GM13976 (cell line): ENCODE results near the gene CCDC57.

ENCODE experiments used
- DNase-seq: peaks from one replicate; pipeline ENCODE4 v3.0.0; 2012; ENCODE audit warnings: low spot score
- CTCF ChIP-seq: IDR thresholded peaks from 2 replicates; pipeline ENCODE4 v1.5.1; 2012; ENCODE audit warnings: borderline replicate concordance, mild to moderate bottlenecking; ENCODE audit not compliant: insufficient read depth; ENCODE audit errors: extremely low read depth, missing control alignments, control extremely low read depth
- in situ Hi-C: fragments of 300-500 bp; cut with MboI; formaldehyde crosslinking; loops from one replicate; pipeline ENCODE4 v1.12.0; 2022; ENCODE audit warnings: low sequenced_read_pairs, mixed read lengths, inconsistent platforms; ENCODE audit not compliant: unreplicated experiment

CCDC57 gene

DNA sequence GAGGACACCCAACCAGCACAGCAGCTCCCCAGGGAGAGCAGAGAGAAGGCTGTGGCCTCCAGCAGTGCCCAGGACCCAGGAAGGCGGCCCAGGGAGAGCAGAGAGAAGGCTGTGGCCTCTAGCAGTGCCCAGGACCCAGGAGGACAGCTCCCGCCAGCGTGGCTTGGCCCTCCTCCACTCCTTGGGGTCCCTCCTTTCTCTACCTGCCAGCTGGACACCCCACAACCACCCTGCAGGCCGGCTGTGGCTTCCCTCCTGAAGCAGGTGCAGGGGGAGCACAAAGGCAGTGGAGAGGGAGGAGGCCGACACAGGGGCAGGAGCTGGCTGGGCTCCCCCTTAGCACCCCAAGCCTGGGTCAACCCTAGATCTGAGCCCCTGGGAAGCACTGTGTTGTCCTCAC is 60.5 kb downstream of the CCDC57 start:
- no peak for DNase-seq
- no peak for TF ChIP-seq CTCF
- in situ Hi-C loops: loop anchor here (10.0 kb wide), 1 partner anchor 127 kb away; the partner anchor contains the start of genes CENPX and LRRC45

DNA sequence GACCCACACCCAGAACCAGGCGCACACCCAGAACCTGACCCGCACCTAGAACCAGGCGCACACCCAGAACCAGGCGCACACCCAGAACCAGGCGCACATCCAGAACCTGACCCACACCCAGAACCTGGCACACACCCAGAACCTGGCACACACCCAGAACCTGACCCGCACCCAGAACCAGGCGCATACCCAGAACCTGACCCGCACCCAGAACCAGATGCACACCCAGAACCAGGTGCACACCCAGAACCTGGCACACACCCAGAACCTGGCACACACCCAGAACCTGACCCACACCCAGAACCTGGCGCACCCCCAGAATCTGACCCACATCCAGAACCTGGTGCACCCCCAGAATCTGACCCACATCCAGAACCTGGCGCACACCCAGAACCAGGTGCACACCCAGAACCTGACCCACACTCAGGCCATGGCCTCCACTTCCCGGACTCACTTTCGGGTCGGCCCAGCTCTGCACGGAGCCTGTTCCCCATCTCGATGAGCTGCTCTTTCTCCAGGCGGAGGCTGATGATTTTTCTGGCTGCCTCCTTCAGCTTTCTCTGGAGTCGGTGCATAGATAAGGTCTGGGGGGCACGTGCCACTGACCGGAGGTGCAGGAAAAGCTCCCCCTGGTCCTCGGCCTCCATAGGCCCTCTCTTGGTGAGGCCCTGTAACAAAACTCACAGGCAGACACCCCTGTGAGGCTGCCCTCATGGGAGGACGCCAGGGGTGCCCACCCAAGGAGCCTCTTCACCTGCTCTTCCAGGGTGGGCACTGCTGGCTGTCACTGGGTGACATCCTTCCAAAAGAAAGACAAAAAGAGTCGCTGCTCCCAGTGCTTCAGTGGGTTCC is 61.3 kb downstream of the CCDC57 start:
- no peak for DNase-seq
- no peak for TF ChIP-seq CTCF
- in situ Hi-C loops: loop anchor here (10.0 kb wide), 1 partner anchor 127 kb away; the partner anchor contains the start of genes CENPX and LRRC45

DNA sequence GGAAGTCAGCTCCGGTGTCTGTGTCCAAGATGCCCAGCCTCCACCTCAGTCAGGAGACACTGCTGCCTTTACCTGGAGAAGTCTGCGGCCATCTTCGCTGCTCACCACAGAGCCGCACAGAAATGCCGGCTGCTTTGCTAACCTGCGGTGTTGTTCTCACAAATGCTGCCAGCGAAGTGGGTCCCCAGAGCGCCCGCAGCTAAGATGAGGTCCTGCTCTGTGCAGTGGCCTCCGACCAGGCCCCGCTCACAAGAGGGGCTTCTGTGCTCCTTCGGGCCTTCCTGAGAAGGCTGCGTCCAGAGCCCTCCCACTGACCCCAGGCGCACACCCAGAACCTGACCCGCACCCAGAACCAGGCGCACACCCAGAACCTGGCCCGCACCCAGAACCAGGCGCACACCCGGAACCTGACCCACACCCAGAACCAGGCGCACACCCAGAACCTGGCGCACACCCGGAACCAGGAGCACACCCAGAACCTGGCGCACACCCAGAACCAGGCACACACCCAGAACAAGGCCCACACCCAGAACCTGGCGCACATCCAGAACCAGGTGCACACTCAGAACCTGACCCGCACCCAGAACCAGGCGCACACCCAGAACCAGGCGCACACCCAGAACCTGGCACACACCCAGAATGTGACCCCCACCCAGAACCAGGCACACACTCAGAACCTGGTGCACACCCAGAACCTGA is 63.1 kb downstream of the CCDC57 start:
- in situ Hi-C loops: loop anchor here (10.0 kb wide), 1 partner anchor 125 kb away; the partner anchor contains the start of genes CENPX and LRRC45
- TF ChIP-seq CTCF: no peak
- DNase-seq: no peak

- no peak for TF ChIP-seq CTCF
- in situ Hi-C loops: no loop called here
- DNase-seq: no peak
Observed at GRCh38 chr17:82148997-82149396, 63.6 kb downstream of the CCDC57 start.

DNA sequence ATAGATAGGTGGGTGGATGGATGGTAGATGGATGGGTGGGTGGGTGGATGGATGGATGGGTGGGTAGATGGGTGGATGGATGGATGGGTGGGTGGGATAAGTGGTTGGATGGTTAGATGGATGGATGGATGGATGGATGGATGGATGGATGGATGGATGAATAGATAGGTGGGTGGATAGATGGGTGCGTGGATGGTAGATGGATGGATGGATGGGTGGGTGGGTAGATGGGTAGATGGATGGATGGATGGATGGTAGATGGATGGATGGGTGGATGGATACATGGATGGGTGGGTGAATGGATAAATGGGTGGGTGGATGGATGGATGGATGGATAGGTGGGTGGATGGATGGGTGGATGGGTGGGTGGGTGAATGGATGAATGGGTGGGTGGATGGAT is 64.6 kb downstream of the CCDC57 start:
- no peak for TF ChIP-seq CTCF
- in situ Hi-C loops: no loop called here
- no peak for DNase-seq

GRCh38 chr17:82146663-82147654 is 65.7 kb downstream of the CCDC57 start:
- in situ Hi-C loops: no loop called here
- DNase-seq: no peak
- TF ChIP-seq CTCF: no peak
